Measurements from ENCODE around the gene ZNF784.

GRCh38 chr19:55597501-55597921 lies 26.9 kb downstream of the ZNF784 start:
- TF ChIP-seq CTCF (IDR thresholded peaks at IDR 0.05; ENCODE audit: insufficient read depth, low read length) (no peak), REST (IDR thresholded peaks at IDR 0.05; ENCODE audit: insufficient replicate concordance, low read depth) (no peak), GABPA (IDR thresholded peaks at IDR 0.05; ENCODE audit: low read depth) (no peak), SPI1 (IDR thresholded peaks at IDR 0.05; ENCODE audit: borderline replicate concordance, low read depth) (no peak)

Measured in HL-60 (cell line).